Stimulated activated naive CD4-positive, alpha-beta T cell (primary cell): ENCODE results near the gene PRM1.
A peak's percentile ranks its signal among the peaks of the same experiment; 100 is the strongest.

Experiments used
- DNase-seq, 6 experiments: peaks; one replicate each; lab custom pipeline; 2025; lab: John Stamatoyannopoulos, UW

The PRM1 gene, protein sequence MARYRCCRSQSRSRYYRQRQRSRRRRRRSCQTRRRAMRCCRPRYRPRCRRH

GRCh38 chr16:11280616-11281522, at the start of gene PRM1:
Gene PRM1 (minus strand): TSS chr16:11281330. CDS start chr16:11281238, 92 bp downstream.
- DNase-seq, result no peak

GRCh38 chr16:11330526-11331237, 49.6 kb upstream of the PRM1 start:
- no peak for DNase-seq

DNA sequence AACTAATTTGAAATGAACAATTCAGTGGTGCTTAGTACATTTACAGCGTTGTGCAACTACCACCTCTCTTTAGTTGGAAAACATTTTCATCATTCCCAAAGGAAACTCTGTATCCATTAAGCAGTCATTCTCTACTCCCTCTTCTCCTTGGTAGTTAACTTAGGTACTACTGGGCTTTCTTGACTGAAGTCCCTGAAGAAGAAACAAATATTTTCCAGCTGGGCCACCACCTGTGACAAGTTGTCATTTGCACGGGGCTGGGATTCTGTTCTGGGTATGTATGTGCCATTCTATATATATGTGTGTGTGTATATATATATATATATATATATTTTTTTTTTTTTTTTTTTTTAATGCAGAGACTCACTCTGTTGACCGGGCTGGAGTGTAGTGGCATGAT, 48.8 kb upstream of the PRM1 start:
- DNase-seq, result no peak

GRCh38 chr16:11329071-11329491, 48.0 kb upstream of the PRM1 start:
- no peak for DNase-seq

DNA sequence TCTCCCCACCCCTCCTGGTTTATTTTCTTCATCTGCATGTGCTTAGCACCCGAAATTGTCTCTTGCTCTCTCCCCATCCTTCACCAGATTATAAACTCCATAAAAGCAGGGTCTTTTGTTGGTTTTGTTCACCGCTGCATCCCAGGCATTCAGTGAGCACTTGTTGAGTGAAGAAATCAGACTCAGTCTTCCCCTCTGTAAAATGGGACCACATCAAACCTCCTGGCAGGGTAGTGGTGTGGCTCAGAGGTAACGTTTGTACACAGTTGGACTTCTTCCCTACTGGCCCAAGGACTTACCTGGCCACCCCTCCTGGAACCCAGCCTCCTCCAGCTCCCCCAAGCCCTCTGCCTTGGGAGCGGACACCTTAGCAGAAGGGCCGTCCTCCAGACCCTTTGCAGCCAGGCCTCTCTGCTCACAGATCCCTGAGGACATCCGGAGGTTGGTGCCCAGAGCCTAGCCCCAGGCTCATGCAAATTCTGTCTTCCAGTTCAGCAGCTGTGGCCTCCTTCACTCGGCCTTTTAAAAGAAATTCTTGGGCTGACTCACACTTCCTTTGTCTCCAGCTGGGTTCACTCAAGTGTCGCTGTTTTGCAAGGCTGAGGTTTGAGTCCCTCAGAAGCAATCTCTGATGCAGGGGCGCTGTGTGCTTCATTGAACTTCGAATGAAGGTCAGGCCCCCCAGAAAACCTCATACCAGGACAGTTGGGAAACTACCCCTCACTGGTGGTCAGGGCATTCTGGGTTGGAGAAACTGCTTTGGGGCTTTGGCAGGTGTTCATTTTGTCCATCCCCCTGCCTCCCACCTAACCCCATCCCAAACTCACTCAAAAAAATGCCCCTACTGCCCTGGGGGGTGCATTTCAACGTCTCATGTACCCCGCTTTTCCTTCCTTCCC, 47.3 kb upstream of the PRM1 start:
- peak in 2 of 6 experiments; percentile 25 to 26 for DNase-seq

- no peak for DNase-seq
Observed at GRCh38 chr16:11327277-11328171, 46.4 kb upstream of the PRM1 start.

DNA sequence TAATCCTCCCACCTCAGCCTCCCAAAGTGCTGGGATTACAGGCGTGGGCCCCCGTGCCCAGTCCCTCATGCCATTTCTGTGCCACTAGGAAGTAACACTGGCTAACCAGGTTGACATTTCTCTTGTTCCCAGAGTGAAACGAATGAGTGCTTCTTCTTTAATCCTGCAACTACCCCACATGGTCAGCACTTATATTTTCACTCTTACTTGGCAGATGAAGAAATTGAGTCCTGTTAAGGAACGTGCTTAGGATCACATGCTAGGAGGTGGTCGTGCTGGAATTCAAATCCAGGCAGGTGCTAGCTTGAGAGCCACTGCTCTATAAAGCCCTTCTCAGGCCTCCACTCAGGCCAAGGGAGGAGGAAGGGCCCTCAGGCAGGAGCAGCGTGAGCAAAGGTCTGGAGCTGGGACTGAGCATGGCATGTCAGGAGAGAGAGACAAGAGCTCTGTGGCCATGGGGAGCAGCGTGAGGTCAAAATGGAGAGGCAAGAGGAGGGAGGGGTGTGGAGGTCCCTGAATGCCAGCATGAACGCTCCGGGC, 45.7 kb upstream of the PRM1 start:
- DNase-seq, result no peak

DNA sequence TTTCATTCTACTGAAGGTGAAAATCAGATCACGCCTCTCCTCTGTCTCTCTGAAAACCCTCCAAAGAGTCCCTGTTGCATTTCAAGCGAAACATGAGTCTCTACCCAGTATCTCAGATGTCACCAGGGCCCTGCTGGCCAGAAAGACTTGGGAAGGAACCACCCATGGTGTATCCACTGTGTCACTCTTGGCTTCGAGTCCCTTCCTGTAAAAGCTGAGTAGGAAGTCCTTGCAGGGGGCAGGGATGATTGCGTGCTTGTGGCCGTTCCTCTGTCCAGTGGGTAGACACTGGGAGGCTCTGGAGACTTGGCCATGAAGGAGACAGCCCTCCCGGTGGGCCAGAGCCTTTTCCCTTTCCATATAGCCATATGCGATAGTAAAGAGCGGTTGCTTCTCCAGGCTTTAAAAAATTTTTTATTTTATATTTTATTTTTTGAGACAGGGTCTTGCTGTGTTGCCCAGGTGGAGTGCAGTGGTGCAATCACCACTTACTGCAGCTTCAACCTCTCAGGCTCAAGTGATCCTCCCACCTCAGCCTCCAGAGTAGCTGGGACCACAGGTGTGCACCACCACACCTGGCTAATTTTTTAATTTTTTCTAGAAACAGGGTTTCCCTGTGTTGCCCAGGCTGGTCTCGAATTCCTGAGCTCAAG, 45.1 kb upstream of the PRM1 start:
- no peak for DNase-seq

DNA sequence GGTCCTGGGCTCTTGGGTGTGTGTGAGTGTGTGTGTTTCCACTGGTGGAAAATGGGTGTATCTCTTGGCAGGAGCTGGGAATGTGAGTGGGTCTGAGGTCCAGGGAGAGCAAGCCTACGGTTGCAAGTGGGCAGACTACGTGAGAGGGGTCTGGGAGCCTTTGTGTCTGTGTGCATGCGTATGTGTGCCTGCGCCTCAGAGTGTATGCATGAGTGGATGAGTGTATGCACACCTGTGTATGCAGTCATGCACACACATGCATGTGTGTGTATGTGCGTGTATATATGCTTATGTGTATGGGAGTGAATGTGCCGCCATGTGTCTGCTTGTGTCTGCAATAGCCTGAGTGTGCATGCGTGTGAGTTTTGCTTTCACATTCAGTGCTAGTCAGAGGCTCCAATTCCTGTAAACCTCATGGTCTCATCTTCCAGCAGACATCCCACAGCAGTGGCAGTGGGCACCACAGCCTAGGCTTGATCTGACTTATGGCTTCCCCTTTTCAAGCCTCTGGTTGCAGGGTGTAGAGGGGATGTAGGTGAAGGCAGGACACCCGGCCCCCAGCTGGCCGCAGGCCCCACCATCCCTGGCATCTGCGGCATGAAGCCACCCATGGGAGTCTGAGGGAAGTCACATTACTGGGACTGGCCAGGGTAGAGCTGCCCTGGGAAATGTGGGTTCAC, 44.4 kb upstream of the PRM1 start:
- no peak for DNase-seq

- no peak for DNase-seq
Observed at GRCh38 chr16:11323551-11324336, 42.6 kb upstream of the PRM1 start.

GRCh38 chr16:11322823-11323222, 41.7 kb upstream of the PRM1 start:
- no peak for DNase-seq

- no peak for DNase-seq
Observed at GRCh38 chr16:11321662-11322061, 40.5 kb upstream of the PRM1 start.

- DNase-seq, result no peak
Observed at GRCh38 chr16:11320170-11320569, 39.0 kb upstream of the PRM1 start.

DNA sequence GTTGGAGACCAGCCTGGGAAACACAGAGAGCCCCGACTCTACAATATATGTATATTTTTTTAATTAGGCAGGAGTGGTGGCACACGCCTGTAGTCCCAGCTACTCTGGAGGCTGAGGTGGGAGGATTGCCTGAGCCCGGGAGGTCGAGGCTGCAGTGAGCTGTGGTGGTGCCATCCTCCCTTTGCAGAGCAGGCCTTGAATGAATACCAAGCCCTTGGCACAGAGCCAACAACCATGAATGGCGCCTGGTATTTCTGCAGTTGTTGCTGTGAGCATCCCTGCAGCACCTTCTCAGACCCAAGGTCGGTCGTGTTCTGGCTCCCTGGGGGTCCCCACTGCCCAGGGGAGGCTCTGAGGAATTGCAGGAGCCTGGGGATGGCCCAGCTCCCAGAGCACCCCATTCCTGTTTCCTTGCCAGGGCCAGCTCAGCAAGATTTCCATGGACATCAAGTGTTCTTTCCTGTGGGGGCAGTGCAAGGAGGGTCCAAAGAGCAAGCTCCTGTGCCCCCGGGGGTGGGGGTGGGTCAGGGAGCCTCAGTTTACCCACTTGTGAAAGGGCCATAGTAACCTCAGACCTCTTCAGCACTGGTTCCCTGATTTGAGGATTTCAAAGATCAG, 38.5 kb upstream of the PRM1 start:
- DNase-seq, result peak in 1 of 6 experiments; percentile 6

DNA sequence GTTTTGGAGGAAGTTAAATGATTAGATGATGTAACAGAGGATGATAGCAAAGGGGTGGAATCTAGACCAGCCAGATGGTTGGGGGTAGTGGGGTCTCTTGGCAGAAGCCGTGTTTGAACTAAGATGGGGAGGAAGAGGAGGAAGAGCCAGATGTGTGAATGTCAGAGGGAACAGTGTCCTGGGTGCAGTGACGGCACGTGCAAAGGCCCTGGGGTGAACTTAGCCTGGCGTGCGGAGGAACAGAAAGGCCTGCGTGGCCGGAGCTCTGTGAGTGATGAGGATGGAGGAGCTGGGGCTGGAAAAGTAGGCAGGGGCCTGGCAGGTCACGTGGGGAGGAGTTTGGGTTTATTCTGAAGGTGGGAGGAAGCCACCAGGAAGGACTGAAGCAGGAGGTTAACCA, 37.7 kb upstream of the PRM1 start:
- DNase-seq, result no peak

- no peak for DNase-seq
Observed at GRCh38 chr16:11316331-11317015, 35.3 kb upstream of the PRM1 start.

DNA sequence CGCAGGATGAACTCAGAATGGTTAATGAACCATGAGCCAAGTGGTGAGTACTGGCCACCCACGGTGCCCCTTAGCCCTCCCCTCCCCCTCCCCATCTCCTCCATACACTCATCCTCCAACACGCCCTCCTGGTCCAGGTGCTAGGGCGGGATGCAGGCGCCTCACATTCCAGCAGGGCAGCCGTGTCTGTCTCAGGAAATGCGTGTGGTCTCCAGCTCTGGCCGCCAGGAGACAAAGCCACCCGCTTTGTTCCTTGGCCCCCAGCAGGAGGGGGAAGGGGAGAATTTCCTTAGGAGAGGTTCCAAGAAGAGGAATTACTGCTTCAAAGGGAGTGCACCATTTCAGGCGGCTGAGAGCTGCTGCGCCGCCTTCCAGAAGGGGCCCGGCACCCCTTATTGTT, 34.4 kb upstream of the PRM1 start:
- no peak for DNase-seq
